ENCODE data around the gene SYCN. TPM values are rescaled to one million over a fixed set of nuclear protein-coding genes. Genes with fewer than 3 reads are reported as not detected.
"Not testable (repeated sequence)": the region's sequence is repeated elsewhere in the genome, so short reads cannot be mapped to it uniquely, and the experiment has no call there.

SYCN gene
- total and polyA plus RNA-seq, 4 donors: 0.18 TPM; not detected in 3

DNA sequence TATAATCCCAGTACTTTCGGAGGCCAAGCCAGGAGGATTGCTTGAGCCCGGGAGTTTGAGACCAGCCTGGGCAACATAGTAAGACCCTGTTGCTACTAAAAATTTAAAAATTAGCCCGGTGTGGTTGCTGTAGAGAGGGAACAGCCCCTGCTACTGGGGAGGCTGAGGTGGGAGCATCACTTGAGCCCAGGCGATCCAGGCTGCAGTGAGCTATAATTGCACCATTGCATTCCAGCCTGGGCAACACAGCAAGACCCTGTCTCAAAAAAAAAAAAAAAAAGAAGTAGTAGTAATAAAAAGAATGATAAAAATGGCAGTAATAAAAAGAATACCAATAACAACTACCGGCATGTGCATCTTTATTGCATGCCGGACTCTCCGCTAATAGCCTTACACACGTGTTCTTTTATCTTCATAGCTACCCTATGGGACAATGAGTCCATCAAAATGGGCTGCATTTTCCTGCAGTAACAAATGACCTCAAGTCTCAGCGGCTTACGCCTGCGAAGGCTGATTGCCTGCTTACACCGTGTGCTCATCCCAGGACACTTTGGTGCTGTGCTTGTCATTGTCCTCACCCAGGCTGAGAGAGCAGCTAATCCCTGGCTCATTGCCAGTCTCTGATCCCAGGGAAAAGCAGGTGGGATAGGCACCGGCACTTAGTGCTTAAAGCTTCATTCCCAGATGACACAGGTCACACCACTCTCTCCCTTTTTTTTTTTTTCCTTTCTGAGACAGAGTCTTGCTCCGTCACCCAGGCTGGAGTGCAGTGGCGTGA, 14.4 kb upstream of the SYCN start:
- no peak overlapping the region for H3K9ac ChIP-seq (ENCODE audit: insufficient read depth in 1 of 2, low read length in 2 of 2)
- H3K4me1 ChIP-seq (ENCODE audit: control insufficient read depth in 5 of 5, insufficient read depth in 5 of 5, low read length in 5 of 5): no peaks in the 10 kb centered on the region
- WGBS, 2 donors: 85 to 92% methylated on average over 15 of the region's 15 CpGs
- no peaks in the 10 kb centered on the region for H3K36me3 ChIP-seq (ENCODE audit: control insufficient read depth in 4 of 4, insufficient read depth in 4 of 4, low read length in 4 of 4)
- H3K9me3 ChIP-seq (ENCODE audit: control insufficient read depth in 4 of 4, insufficient read depth in 3 of 4, low read length in 3 of 4): peaks cover 0 to 7% (median under 1%) of the 10 kb centered on the region in 4 donors
- no peak for ATAC-seq (ENCODE audit: insufficient read depth, low FRiP score)
- H3K4me3 ChIP-seq: no peak overlapping the region
- no peaks in the 10 kb centered on the region for H3K27me3 ChIP-seq (ENCODE audit: control insufficient read depth in 3 of 3, insufficient read depth in 3 of 3, low read length in 2 of 3)
- DNase-seq: no peak
- TF ChIP-seq, protein P1, sequence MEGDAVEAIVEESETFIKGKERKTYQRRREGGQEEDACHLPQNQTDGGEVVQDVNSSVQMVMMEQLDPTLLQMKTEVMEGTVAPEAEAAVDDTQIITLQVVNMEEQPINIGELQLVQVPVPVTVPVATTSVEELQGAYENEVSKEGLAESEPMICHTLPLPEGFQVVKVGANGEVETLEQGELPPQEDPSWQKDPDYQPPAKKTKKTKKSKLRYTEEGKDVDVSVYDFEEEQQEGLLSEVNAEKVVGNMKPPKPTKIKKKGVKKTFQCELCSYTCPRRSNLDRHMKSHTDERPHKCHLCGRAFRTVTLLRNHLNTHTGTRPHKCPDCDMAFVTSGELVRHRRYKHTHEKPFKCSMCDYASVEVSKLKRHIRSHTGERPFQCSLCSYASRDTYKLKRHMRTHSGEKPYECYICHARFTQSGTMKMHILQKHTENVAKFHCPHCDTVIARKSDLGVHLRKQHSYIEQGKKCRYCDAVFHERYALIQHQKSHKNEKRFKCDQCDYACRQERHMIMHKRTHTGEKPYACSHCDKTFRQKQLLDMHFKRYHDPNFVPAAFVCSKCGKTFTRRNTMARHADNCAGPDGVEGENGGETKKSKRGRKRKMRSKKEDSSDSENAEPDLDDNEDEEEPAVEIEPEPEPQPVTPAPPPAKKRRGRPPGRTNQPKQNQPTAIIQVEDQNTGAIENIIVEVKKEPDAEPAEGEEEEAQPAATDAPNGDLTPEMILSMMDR (IDR thresholded peaks at IDR 0.05; ENCODE audit: control extremely low read depth, extremely low read depth): no peak
- H3K27ac ChIP-seq (ENCODE audit: low read depth in 1 of 2, low read length in 1 of 2): no peak overlapping the region

DNA sequence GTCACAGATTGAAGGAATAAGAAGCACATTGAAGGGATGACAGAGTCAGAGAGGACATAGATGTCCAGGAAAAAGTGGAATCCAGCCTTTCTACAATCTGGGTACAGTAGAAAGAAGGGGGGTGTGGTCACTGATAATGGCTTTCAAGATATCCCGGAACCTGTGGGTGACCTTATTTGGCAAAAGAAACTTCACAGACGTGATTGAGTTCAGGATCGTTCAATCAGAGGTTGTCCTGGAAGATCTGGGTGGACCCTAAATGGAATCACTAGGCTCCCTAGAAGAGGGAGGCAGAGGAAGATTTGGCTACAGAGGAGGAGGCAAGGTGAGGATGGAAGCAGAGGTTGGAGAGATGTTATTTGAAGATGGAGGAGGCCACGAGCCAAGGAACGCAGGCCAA, 13.0 kb upstream of the SYCN start:
- TF ChIP-seq, protein P1 (IDR thresholded peaks at IDR 0.05; ENCODE audit: control extremely low read depth, extremely low read depth): no peak
- Histone ChIP-seq H3K27me3 (ENCODE audit: control insufficient read depth in 3 of 3, insufficient read depth in 3 of 3, low read length in 2 of 3) (no peaks in the 10 kb centered on the region), H3K9me3 (ENCODE audit: control insufficient read depth in 4 of 4, insufficient read depth in 3 of 4, low read length in 3 of 4) (peaks cover 0 to 7% (median under 1%) of the 10 kb centered on the region in 4 donors), H3K9ac (ENCODE audit: insufficient read depth in 1 of 2, low read length in 2 of 2) (no peak overlapping the region), H3K4me3 (no peak overlapping the region), H3K27ac (ENCODE audit: low read depth in 1 of 2, low read length in 1 of 2) (no peak overlapping the region), H3K4me1 (ENCODE audit: control insufficient read depth in 5 of 5, insufficient read depth in 5 of 5, low read length in 5 of 5) (no peaks in the 10 kb centered on the region), H3K36me3 (ENCODE audit: control insufficient read depth in 4 of 4, insufficient read depth in 4 of 4, low read length in 4 of 4) (no peaks in the 10 kb centered on the region)
- no peak for DNase-seq
- ATAC-seq (ENCODE audit: insufficient read depth, low FRiP score): no peak
- 84 to 90% methylated on average over 5 of the region's 5 CpGs for WGBS, 2 donors

DNA sequence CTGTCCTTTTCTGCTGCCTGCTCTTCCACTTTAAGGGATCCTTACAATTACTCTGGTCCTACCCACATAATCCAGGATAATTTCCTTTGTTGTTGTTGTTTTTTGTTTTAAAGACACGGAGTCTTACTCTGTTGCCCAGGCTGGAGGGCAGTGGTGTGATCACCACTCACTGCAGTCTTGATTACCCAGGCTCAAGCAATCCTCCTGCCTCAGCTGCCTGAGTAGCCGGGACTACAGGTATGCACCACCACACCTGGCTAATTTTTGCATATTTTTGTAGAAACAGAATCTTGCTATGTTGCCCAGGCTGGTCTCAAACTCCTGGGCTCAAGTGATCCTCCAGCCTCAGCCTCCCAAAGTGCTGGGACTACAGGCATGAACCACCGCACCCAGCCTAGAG, 11.3 kb upstream of the SYCN start:
- 89 to 92% methylated on average over 3 of the region's 3 CpGs for WGBS, 2 donors
- ATAC-seq (ENCODE audit: insufficient read depth, low FRiP score): not testable (repeated sequence)

DNA sequence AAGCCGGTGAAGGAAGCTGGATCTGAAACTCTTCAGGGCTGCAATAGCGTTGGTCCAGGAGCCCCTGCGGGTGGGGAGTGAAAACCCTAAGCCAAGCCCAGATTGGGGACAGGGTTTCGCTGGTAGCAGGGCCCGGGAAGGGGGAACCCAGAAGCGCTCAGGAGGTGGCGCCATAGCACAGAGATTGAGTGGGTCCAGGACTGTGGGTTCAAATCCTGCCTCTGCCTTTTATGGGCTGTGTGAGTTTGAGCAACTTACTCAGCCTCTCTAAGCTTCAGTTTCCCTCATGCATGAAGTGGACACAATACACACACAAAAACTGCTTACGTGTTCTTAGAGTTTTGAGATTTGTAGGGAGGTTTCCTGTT, 8.3 kb upstream of the SYCN start:
- TF ChIP-seq, protein P1 (IDR thresholded peaks at IDR 0.05; ENCODE audit: control extremely low read depth, extremely low read depth): no peak

More for the DNA sequence above, 11.3 kb upstream of the SYCN start:
- H3K36me3 ChIP-seq (ENCODE audit: control insufficient read depth in 4 of 4, insufficient read depth in 4 of 4, low read length in 4 of 4); H3K9ac ChIP-seq (ENCODE audit: insufficient read depth in 1 of 2, low read length in 2 of 2); H3K27me3 ChIP-seq (ENCODE audit: control insufficient read depth in 3 of 3, insufficient read depth in 3 of 3, low read length in 2 of 3); H3K9me3 ChIP-seq (ENCODE audit: control insufficient read depth in 4 of 4, insufficient read depth in 3 of 4, low read length in 3 of 4); DNase-seq; H3K4me1 ChIP-seq (ENCODE audit: control insufficient read depth in 5 of 5, insufficient read depth in 5 of 5, low read length in 5 of 5); H3K27ac ChIP-seq (ENCODE audit: low read depth in 1 of 2, low read length in 1 of 2); H3K4me3 ChIP-seq: not testable (repeated sequence)

More for the DNA sequence above, 8.3 kb upstream of the SYCN start:
- H3K4me3 ChIP-seq: no peak overlapping the region
- H3K9ac ChIP-seq (ENCODE audit: insufficient read depth in 1 of 2, low read length in 2 of 2): no peak overlapping the region
- ATAC-seq (ENCODE audit: insufficient read depth, low FRiP score) (no peak), DNase-seq (no peak)
- no peaks in the 10 kb centered on the region for H3K36me3 ChIP-seq (ENCODE audit: control insufficient read depth in 4 of 4, insufficient read depth in 4 of 4, low read length in 4 of 4)
- peaks cover 0 to 5% (median under 1%) of the 10 kb centered on the region in 4 donors for H3K9me3 ChIP-seq (ENCODE audit: control insufficient read depth in 4 of 4, insufficient read depth in 3 of 4, low read length in 3 of 4)
- no peaks in the 10 kb centered on the region for H3K4me1 ChIP-seq (ENCODE audit: control insufficient read depth in 5 of 5, insufficient read depth in 5 of 5, low read length in 5 of 5)
- no peaks in the 10 kb centered on the region for H3K27me3 ChIP-seq (ENCODE audit: control insufficient read depth in 3 of 3, insufficient read depth in 3 of 3, low read length in 2 of 3)
- WGBS, 2 donors: 24 to 34% methylated on average over 8 of the region's 8 CpGs
- no peak overlapping the region for H3K27ac ChIP-seq (ENCODE audit: low read depth in 1 of 2, low read length in 1 of 2)

Data from lung (tissue), 12 donors.